Progenitor cell of endocrine pancreas (in vitro differentiated cells): ENCODE measurements around the gene LPCAT3. TPM values are rescaled to one million over a fixed set of nuclear protein-coding genes. Genes with fewer than 3 reads are reported as not detected.

ENCODE experiments used
- DNase-seq: peaks from one replicate; pipeline ENCODE4 v3.0.0; 2021; ENCODE audit warnings: low spot score; ENCODE audit not compliant: unreplicated experiment
- H3K27ac Mint-ChIP-seq: 2 replicates; pipeline ENCODE4 v1.8.0; 2021; ENCODE audit warnings: mild to moderate bottlenecking, moderate library complexity, mixed read lengths
- H3K27me3 Mint-ChIP-seq: 2 replicates; pipeline ENCODE4 v1.8.0; 2021; ENCODE audit warnings: mixed read lengths
- H3K36me3 Mint-ChIP-seq: 2 replicates; pipeline ENCODE4 v1.8.0; 2022; ENCODE audit warnings: mixed read lengths; ENCODE audit not compliant: insufficient read depth
- H3K4me1 Mint-ChIP-seq: 2 replicates; pipeline ENCODE4 v1.8.0; 2021; ENCODE audit warnings: low read depth, mixed read lengths
- H3K4me3 Mint-ChIP-seq: 2 replicates; pipeline ENCODE4 v1.8.0; 2021; ENCODE audit warnings: low read depth, mild to moderate bottlenecking, moderate library complexity, mixed read lengths
- H3K9me3 Mint-ChIP-seq: 2 replicates; pipeline ENCODE4 v1.8.0; 2021; ENCODE audit warnings: low read depth, mixed read lengths
- total RNA-seq: library from RNA; stranded (reverse); gene quantifications from 2 replicates; pipeline ENCODE4 v1.2.1, GENCODE V29; 2021
- TF ChIP-seq, protein P1 (sequence below): fragments of 200-600 bp; sonication (generic); IDR thresholded peaks from one replicate; pipeline ENCODE4 v1.5.0; 2021; ENCODE audit warnings: antibody characterized with exemption, mild to moderate bottlenecking; ENCODE audit not compliant: unreplicated experiment

The LPCAT3 gene
- total RNA-seq, 1 donor from 2014 or later, result 81.8 TPM

DNA sequence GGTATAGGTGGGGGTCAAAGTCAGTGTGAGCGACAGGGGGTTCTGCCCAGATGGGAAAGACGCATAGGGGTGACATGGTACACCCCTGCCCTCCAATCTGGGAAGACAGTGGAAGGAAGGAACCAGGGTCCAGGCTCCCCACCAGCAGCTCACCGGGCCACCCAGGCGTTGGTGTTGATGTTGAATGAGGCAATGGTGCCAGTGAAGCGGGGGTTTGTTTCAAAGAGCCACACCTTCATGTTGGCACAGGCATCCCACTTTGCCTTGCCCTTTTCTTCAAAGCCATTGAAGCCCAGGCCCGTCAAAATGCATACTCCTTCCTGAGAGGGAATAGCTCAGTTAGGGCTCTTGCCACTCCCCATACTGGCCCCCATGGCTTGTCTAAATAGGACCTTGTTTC lies 40.1 kb downstream of the LPCAT3 start:
- Mint-ChIP-seq H3K4me1 (peaks cover 17% of the 10 kb centered on the region), H3K36me3 (peaks cover 32% of the 10 kb centered on the region), H3K27me3 (no peaks in the 10 kb centered on the region), H3K27ac (peak overlapping the region; percentile 72), H3K4me3 (no peak overlapping the region), H3K9me3 (no peaks in the 10 kb centered on the region)
- DNase-seq, result no peak
- TF ChIP-seq, protein P1, sequence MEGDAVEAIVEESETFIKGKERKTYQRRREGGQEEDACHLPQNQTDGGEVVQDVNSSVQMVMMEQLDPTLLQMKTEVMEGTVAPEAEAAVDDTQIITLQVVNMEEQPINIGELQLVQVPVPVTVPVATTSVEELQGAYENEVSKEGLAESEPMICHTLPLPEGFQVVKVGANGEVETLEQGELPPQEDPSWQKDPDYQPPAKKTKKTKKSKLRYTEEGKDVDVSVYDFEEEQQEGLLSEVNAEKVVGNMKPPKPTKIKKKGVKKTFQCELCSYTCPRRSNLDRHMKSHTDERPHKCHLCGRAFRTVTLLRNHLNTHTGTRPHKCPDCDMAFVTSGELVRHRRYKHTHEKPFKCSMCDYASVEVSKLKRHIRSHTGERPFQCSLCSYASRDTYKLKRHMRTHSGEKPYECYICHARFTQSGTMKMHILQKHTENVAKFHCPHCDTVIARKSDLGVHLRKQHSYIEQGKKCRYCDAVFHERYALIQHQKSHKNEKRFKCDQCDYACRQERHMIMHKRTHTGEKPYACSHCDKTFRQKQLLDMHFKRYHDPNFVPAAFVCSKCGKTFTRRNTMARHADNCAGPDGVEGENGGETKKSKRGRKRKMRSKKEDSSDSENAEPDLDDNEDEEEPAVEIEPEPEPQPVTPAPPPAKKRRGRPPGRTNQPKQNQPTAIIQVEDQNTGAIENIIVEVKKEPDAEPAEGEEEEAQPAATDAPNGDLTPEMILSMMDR, result no peak

DNA sequence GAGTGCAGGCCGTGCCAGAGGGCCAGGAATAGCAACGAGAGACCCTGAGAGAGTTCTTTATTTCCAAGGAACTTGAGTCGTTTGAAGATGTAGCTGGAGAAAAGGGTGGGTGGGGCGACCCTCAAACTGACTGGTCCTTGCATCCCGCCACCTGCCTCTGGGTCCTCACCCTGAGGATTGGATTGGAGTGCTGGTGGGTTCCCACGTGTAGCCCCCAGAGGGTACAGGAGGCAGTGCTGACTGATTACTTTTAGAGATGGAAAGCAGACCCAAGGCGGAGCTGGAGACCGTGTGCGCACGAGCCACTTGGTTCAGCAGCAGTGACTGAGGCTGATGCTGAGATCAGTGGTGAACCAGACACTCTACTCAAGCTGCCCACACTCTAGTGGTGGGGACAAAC lies 40.6 kb downstream of the LPCAT3 start:
- no peaks in the 10 kb centered on the region for H3K9me3 Mint-ChIP-seq
- TF ChIP-seq, protein P1, result no peak
- peak overlapping the region; percentile 30 for H3K27ac Mint-ChIP-seq
- H3K4me3 Mint-ChIP-seq, result no peak overlapping the region
- H3K27me3 Mint-ChIP-seq, result no peaks in the 10 kb centered on the region
- no peak for DNase-seq
- H3K4me1 Mint-ChIP-seq, result peaks cover 17% of the 10 kb centered on the region
- H3K36me3 Mint-ChIP-seq, result peaks cover 31% of the 10 kb centered on the region

DNA sequence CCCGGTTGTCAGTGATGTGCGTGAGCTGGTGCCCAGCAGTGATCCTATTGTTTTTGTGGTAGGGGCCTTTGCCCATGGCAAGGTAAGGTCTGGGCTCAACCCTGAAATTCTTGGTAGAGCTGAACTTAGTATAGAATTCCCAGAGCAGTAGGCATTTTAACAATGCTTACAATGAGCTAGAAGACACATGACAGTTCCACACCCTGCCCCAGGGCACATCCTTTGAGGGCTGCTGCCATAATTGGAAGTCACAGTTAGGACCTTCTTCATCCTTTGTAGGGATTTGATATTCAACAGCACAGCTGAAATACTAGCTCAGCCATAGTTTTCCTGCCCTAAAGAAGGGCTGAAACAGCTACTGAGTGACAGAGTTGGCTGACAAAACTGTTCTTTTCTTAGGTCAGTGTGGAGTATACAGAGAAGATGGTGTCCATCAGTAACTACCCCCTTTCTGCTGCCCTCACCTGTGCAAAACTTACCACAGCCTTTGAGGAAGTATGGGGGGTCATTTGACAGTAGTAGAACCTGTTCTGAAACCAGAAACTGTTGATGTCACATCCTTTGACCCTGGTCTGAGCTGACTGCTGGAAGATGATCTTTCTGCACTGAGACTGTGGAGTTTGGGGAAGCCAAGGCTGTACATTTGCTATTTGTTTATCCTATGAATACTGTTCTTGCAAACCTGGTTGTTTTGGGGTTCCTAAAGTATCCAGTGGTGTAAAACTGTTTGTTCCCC lies 42.8 kb downstream of the LPCAT3 start:
- Mint-ChIP-seq H3K27ac (peak overlapping the region; percentile 44), H3K4me3 (no peak overlapping the region), H3K27me3 (no peaks in the 10 kb centered on the region), H3K4me1 (peaks cover 12% of the 10 kb centered on the region), H3K9me3 (no peaks in the 10 kb centered on the region), H3K36me3 (peaks cover 23% of the 10 kb centered on the region)
- TF ChIP-seq, protein P1, result no peak
- DNase-seq, result no peak

DNA sequence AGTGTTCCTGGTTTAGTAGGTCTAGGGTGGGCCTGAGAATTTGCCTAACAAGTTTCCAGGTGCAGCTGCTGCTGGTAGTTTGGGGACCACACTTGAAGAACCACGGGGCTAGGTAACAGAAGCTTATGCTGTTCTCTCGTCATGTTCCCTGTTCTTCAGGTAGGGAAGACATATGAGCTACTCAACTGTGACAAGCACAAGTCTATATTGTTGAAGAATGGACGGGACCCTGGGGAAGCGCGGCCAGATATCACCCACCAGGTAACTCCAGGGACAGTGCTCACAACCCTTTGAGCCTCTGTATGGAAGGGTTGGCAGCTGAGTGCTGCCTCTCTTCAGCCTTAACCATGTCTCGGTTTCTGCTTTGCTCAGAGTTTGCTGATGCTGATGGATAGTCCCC lies 44.1 kb downstream of the LPCAT3 start:
- Mint-ChIP-seq H3K9me3 (no peaks in the 10 kb centered on the region), H3K4me3 (no peak overlapping the region), H3K4me1 (peaks cover 17% of the 10 kb centered on the region), H3K27ac (no peak overlapping the region), H3K36me3 (peaks cover 20% of the 10 kb centered on the region), H3K27me3 (no peaks in the 10 kb centered on the region)
- DNase-seq, result no peak
- TF ChIP-seq, protein P1, result no peak

DNA sequence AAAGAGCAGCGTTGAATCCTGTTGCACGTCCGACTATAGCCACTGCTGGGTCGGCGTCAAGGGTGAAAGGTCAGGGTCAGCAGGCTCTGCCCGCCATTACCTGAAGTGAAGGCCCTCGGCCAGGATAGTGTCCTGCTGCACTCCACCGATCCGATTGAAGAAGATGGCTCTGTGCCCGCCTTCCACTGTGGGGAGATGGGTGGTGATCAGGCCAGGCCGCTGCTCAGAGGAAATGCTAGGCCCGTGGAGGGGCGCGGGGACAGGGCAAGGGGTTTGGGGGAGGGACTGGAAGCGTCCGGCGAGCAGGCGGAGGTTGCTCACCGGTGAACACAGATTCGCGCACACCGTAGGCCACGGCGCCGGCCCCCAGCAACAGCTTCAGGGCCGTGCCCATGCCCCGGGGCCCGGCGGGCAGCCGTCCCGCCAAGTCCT lies 48.2 kb downstream of the LPCAT3 start:
- H3K27ac Mint-ChIP-seq, result peak overlapping the region; percentile 99
- no peaks in the 10 kb centered on the region for H3K27me3 Mint-ChIP-seq
- TF ChIP-seq, protein P1, result no peak
- H3K4me3 Mint-ChIP-seq, result peak overlapping the region; percentile 98
- H3K36me3 Mint-ChIP-seq, result peaks cover 19% of the 10 kb centered on the region
- DNase-seq, result no peak
- no peaks in the 10 kb centered on the region for H3K9me3 Mint-ChIP-seq
- H3K4me1 Mint-ChIP-seq, result peaks cover 35% of the 10 kb centered on the region
